GM21360 (cell line): Measurements from ENCODE around the gene ZBTB39.
"Not testable (repeated sequence)": the region's sequence is repeated elsewhere in the genome, so short reads cannot be mapped to it uniquely, and the experiment has no call there.

ENCODE experiments used
- ATAC-seq: cut with Tn5 transposase; IDR thresholded peaks from one replicate; pipeline ENCODE4 v1.9.1; 2021; ENCODE audit warnings: mild to moderate bottlenecking, moderate library complexity; ENCODE audit not compliant: unreplicated experiment

Gene ZBTB39

GRCh38 chr12:57005980-57006808, at the start of gene ZBTB39:
Gene ZBTB39, minus strand, starts transcription at chr12:57006546. Its CDS starts 1,629 bp downstream, at chr12:57004917.
- ATAC-seq = peak; percentile 53

- no peak for ATAC-seq
Measured at GRCh38 chr12:57055824-57056223, 49.5 kb upstream of the ZBTB39 start.

GRCh38 chr12:57053901-57054300, 47.6 kb upstream of the ZBTB39 start:
- ATAC-seq = not testable (repeated sequence)

- not testable (repeated sequence) for ATAC-seq
Measured at GRCh38 chr12:57053146-57053545, 46.8 kb upstream of the ZBTB39 start.

GRCh38 chr12:57051011-57051410, 44.7 kb upstream of the ZBTB39 start:
- no peak for ATAC-seq

- no peak for ATAC-seq
Measured at GRCh38 chr12:57049890-57050289, 43.5 kb upstream of the ZBTB39 start, which contains the start of gene MYO1A. Gene MYO1A, minus strand, starts transcription at chr12:57050129. Its CDS starts 1,806 bp downstream, at chr12:57048323.

- ATAC-seq = no peak
Measured at GRCh38 chr12:57049119-57049446, 42.7 kb upstream of the ZBTB39 start.

GRCh38 chr12:57048423-57049118, 42.2 kb upstream of the ZBTB39 start:
- no peak for ATAC-seq

- ATAC-seq = no peak
Measured at GRCh38 chr12:57047981-57048380, 41.6 kb upstream of the ZBTB39 start.

GRCh38 chr12:57046947-57047890, 40.9 kb upstream of the ZBTB39 start:
- no peak for ATAC-seq

GRCh38 chr12:57046086-57046791, 39.9 kb upstream of the ZBTB39 start:
- no peak for ATAC-seq

- ATAC-seq = no peak
Measured at GRCh38 chr12:57044889-57045288, 38.5 kb upstream of the ZBTB39 start.

GRCh38 chr12:57044468-57044867, 38.1 kb upstream of the ZBTB39 start:
- no peak for ATAC-seq

- no peak for ATAC-seq
Measured at GRCh38 chr12:57042695-57043094, 36.3 kb upstream of the ZBTB39 start.

- no peak for ATAC-seq
Measured at GRCh38 chr12:57040750-57041149, 34.4 kb upstream of the ZBTB39 start.

GRCh38 chr12:57040211-57040610, 33.9 kb upstream of the ZBTB39 start:
- ATAC-seq = no peak

- no peak for ATAC-seq
Measured at GRCh38 chr12:57039016-57039798, 32.9 kb upstream of the ZBTB39 start.

- ATAC-seq = no peak
Measured at GRCh38 chr12:57037264-57037663, 30.9 kb upstream of the ZBTB39 start.

- no peak for ATAC-seq
Measured at GRCh38 chr12:57033431-57033830, 27.1 kb upstream of the ZBTB39 start.

GRCh38 chr12:57031789-57032188, 25.4 kb upstream of the ZBTB39 start:
- ATAC-seq = no peak
